Hematopoietic multipotent progenitor cell treated with erythropoietin and hydrocortisone succinate and interleukin-3 and kit ligand, for 6 days (in vitro differentiated cells): ENCODE results near the gene CYTH1.

ENCODE experiments used
- DNase-seq: peaks from one replicate; pipeline ENCODE4 v3.0.0-alpha.2; 2015

The CYTH1 gene

GRCh38 chr17:78804777-78805176, 22.7 kb upstream of the CYTH1 start:
- no peak for DNase-seq

GRCh38 chr17:78803186-78803845, 21.2 kb upstream of the CYTH1 start:
- no peak for DNase-seq

- no peak for DNase-seq
Observed at GRCh38 chr17:78802459-78802858, 20.4 kb upstream of the CYTH1 start.

GRCh38 chr17:78802008-78802407, 19.9 kb upstream of the CYTH1 start:
- no peak for DNase-seq

GRCh38 chr17:78800132-78800931, 18.3 kb upstream of the CYTH1 start:
- no peak for DNase-seq

- peak; percentile 79 for DNase-seq
Observed at GRCh38 chr17:78798695-78799559, 16.9 kb upstream of the CYTH1 start.

GRCh38 chr17:78797691-78798585, 15.9 kb upstream of the CYTH1 start:
- DNase-seq, result no peak

GRCh38 chr17:78797213-78797612, 15.1 kb upstream of the CYTH1 start:
- no peak for DNase-seq

GRCh38 chr17:78796517-78796900, 14.4 kb upstream of the CYTH1 start:
- no peak for DNase-seq

- DNase-seq, result peak; percentile 73
Observed at GRCh38 chr17:78795861-78796516, 13.9 kb upstream of the CYTH1 start.

GRCh38 chr17:78794864-78795640, 13.0 kb upstream of the CYTH1 start:
- peak; percentile 57 for DNase-seq

GRCh38 chr17:78794399-78794798, 12.3 kb upstream of the CYTH1 start:
- DNase-seq, result no peak

- no peak for DNase-seq
Observed at GRCh38 chr17:78793968-78794367, 11.9 kb upstream of the CYTH1 start.

- no peak for DNase-seq
Observed at GRCh38 chr17:78793415-78793814, 11.3 kb upstream of the CYTH1 start.

GRCh38 chr17:78791840-78792709, 10.0 kb upstream of the CYTH1 start:
- DNase-seq, result no peak

GRCh38 chr17:78790552-78790951, 8.5 kb upstream of the CYTH1 start:
- no peak for DNase-seq

GRCh38 chr17:78789663-78790181, 7.6 kb upstream of the CYTH1 start:
- peak; percentile 88 for DNase-seq

GRCh38 chr17:78789149-78789662, 7.1 kb upstream of the CYTH1 start:
- DNase-seq, result no peak

GRCh38 chr17:78788451-78788850, 6.4 kb upstream of the CYTH1 start:
- DNase-seq, result no peak

- no peak for DNase-seq
Observed at GRCh38 chr17:78787444-78787843, 5.4 kb upstream of the CYTH1 start.
